GM18520 (cell line): Measurements from ENCODE around the gene ANTXR2.

Experiments
- ATAC-seq: cut with Tn5 transposase; IDR thresholded peaks from one replicate; pipeline ENCODE4 v1.9.1; 2021; ENCODE audit not compliant: unreplicated experiment

ANTXR2 gene

DNA sequence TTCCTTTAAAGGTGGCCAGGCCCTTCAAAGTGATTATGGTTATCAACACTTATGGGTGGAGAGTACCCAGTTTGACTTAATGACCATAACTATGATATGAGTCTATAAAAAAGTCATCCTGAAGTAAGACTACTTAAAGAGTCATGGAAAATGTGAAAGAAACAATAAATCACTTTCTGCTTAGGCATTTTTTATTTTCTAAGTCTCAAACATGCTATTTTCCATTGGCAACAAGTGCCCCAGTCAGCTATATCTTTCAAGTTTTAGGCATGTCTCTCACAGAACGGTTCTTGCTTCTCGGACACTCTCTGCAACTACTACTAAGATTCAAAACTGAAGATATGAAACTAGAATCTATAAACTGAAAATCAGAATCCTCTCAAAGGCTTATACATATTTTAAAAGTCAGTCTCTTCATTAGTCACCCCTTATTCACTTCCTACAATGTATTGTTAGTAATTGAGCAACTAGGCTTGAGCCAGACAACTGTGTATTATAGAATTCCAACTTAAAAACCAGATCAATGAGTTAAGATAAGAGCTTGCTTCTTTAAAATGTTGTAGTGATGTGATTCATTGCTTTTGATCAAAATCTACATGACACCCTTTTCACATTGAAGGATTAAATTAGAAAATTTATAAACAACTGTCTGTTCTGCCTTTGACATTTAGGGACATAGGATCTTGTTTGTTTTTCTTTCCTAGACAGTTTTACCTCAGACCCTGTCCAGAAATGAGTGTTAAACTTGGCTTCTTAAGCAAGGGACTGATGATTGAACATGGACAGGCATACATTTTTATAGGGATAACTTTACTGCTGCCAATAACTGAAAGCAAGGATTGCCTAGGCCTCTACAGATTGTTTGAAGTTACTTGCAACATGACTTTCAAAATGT, 2.9 kb downstream of the ANTXR2 start:
- ATAC-seq, result no peak

DNA sequence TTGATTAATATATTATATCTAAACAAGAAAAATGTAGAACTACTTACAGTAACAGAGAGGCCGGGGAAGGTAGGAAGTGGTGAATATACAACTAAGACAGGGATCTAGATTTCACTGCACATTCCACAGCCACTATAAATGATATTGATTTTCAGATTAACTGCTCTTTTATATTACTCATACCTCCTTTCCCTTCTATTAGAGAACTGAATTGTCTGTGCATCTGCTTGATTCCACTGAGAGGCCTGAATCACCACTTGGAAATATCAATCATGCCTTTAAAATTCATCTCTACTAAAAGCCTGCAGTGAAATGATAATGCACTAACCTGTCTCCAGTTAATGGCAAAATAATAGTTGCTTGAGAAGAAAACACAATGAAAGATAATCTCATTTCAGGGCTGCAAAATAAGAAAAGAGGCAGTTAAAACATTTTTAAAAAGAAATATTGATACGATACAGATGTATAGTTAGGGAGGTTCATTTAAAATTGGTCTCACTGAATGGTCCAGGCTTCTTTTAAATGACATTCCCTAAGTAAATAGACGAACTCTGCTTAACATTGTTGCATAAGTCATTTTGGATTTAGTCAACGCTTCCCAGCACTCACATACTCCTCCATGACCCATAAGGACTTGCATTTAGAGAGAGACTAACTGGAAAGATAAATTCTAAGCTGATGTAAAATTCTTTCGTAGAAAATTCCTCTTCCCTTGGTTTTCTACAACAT, 3.8 kb downstream of the ANTXR2 start:
- no peak for ATAC-seq

DNA sequence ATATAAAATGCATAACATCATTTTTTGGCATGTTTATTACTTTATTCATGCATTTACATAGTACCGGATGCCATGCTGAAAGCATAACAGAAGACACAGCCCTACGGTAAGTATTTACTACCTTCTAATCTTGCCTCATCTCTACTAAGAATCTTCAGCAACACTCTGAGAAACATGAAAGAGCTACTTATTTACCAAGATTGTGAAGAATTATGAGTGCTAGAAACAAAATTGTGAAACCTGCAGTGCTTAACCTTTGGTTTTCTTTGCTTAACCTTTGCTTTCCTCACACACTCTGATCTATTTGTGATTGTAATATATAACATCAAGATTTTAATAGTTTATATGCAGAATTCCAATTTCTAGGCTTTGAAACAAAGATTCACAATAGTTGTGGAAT, 7.4 kb downstream of the ANTXR2 start:
- no peak for ATAC-seq

DNA sequence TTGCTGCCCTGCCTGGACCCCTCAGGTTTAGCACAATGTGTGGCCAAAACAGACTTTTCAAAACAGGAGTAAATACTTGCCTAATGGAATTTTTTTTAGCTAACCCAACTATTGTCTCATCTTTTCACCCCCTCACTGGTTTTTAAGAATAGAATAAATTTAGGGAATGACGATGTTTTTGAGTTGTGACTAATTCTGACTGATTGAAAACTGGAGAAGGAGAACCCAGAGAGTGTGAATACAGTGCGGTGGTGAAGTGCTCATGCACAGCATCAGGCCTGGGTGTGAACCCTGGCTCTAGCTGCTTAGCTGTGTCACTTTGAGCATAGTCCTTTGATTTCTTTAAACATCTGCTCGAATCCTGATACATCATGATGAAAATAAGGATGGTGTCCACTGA, 10.5 kb downstream of the ANTXR2 start:
- no peak for ATAC-seq

DNA sequence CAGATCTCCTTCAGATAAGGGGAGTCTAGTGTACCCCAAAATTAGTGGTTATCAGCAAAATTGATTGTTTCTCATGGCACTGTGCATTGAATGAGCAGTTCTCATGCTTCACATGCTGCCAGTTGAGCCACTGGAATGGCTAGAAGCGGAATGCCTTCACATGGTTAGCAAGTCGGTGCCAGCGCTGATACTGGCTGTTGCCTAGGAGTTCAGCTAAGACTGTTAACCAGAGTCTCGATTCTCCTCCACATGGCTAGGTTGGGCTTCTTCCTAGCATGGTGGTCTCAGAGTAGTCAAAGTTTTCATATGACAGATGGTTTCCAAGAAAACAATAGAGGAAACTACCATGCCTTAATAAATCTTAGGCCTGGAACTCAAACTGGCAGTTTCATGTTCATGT, 12.2 kb downstream of the ANTXR2 start:
- ATAC-seq, result no peak

DNA sequence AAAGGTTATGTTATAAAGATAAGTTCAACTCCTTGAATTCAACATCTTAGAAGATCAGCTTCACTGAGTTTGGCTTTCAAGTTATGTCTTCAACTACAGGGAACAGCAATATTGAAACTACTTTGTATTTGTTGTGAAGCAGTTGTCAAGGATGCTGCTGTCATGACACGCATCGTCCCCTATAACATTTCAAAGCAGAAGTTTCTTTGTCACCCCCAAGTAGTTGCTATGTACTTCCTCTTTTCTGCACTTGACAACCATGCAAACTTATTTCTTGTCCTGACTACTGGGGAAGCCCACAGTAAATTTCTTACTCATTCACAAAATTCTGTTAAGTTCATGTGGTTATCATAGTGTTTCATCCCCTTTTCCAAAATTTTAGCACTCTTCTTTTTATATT, 14.3 kb downstream of the ANTXR2 start:
- peak; percentile 99 for ATAC-seq

DNA sequence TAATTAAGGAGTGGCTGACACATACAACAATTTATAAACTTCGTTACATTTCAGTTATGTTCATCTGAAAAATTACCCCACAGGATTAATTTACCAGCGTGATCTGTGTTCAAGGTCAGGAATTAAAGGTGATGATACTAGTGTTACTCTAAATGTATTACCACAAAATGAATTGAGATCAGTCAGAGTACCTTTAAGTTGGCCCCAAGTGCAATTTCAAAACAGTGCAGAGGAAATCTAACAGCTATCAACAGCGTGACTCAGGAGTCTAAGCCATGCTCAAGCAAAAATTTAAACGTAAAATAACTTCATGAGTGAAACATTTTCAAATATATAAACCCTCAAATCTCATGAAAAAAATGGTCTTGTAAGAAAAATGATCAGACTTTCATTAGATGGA, 18.7 kb downstream of the ANTXR2 start:
- no peak for ATAC-seq

DNA sequence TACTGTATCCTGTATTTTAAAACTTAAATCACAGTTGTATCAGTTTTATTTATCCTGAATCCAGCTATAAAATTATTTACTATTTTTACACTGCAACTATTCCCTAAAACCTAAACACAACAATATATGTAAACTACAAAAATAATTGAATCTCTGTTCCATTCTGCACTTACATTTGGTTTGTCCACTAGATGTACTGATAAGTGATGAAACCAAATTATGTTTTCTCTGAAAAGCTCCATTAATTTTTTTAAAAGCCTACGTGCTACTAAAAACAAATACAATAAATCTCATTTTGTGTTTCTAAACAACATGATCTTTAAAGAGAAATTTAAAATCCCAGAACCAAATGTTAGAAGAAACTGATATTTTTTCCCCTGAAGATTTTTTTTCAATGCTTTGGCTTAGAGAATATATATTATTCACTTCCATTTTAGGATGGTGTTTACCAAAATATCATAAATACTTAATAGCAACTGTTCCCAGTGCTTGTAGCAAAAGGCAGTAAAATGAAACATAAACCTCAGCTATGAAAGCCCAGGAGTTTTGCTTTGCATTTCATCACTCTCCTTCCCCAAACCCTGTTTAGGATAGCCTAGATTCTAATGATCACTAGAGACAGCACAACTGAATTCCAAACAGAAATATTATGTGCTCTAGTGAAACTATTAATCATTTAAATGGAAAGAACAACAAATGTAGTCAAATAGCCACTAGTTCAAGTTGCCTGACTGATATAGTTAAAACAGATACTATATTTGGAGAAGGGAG, 19.7 kb downstream of the ANTXR2 start:
- ATAC-seq, result no peak

DNA sequence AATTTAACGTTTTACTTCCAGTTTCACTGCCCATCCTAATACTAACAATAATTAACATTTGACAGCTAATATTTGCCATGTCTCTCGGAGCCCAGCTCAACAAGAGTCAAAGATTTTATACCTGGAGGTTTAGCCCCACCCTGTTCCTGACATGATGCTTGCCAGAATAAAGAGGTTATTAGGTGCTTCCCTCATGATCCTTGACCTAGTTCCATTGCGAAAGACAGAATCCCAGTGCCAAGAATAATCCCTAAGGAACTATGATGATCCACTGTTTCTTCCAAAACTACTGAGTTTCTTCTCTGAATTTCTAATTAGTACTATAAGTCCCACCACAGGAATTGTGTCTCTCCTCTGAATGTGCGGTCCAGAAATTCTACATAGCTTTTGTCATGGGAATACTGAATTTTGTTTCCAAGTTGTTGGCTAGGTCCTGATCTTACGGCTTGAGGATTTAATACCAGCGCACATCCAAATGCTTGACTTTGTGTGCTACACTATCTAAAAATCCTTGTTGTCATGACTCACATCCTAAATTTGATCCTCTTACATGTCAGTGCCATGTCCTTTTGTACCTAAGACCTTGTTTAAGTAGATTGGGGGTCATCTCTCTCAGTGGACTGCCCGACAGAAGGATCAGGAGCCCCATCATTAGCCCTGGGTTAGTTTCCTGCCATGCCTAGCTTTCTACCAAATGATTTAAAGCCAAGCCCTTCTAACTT, 23.1 kb downstream of the ANTXR2 start:
- ATAC-seq, result no peak

DNA sequence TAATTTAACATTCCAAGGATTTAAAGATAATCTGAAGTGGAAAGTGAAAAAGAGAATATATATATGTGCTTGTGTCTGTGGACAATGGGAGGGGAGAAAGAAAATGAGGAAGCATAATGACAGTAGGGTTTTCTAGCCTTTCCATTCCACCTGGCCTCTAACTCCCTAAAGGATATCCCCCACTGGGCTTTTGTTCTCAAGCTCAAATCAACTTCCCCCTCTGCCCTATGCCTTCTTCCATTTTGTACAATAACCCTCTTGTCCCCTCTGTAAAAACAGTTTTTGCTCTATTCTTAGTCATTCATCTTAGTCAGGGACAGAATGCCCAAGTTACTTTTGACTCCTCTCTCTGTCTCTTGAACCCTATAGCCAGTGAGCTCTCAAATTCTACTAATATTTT, 23.6 kb downstream of the ANTXR2 start:
- no peak for ATAC-seq

DNA sequence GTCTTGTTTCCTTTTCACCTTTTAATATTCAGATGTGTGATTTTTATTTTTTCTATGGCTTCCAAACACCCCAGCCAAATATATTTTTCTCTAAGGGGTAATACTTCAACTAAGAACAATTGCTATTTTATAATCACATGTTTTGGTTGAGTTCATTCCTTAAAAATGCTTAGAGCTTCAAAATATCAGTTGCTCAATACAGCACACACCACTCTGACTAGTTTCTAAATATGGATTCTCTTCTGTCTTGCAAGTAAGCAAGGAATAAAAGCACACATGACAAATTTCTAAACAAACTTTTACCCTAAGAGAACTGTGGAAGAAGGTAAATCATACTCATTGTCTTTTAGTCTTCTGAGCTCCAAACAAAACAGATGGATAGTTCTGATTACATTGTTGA, 27.2 kb downstream of the ANTXR2 start:
- no peak for ATAC-seq

DNA sequence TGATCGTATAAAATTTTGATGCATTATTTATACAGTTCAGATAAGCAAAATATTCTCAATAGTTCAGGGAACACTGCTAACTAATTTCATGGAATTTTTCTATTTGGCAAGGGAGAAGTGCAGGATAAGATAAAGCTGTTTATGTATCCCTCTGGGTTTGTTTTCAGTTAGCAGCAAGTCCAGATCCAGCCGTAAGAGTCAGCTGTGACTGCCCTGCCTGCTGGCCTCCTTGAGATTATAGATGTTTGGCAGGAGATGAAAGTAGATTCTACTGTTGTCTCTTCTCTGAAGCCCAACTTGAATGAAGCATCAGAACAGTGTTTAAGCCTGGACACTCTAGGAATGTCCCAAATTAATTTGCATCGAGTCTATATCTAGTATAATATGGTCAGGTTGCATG, 29.5 kb downstream of the ANTXR2 start:
- no peak for ATAC-seq

DNA sequence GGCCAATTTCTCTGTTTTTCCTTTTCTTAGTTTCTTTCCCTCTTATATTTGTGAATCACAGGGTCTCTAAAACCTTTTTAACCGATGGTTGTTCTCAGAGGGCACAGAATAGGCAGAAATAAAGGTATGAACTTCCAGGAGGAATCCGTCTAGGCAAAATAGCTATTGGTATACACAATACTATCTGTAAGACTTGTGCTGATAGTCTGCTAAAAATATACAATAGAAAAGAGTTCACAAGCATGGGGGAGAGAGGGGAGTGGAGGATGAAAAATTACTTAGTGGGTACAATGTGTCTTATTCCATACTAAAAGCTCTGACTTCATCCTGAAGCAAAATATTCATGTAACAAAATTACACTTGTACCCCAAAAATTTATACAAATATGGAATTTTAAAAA, 30.2 kb downstream of the ANTXR2 start:
- ATAC-seq, result no peak

DNA sequence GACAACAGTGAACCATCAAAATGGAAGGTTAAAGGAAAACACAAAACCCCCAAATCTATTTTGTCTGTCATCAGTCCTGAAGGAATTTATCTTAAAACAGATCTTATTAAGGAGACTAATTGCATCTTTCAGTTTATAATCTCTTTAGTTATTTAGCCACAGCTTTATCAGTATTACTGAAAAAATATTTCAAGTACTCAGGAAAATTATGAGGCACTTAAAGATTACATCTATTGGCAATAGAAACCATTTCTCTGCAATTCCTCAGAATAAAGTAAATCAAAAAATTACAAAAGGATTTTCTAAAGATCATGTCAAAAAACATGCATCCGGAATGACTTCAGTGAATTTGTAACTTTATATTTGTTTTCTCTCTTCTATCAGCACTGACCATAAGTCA, 35.2 kb downstream of the ANTXR2 start:
- no peak for ATAC-seq

DNA sequence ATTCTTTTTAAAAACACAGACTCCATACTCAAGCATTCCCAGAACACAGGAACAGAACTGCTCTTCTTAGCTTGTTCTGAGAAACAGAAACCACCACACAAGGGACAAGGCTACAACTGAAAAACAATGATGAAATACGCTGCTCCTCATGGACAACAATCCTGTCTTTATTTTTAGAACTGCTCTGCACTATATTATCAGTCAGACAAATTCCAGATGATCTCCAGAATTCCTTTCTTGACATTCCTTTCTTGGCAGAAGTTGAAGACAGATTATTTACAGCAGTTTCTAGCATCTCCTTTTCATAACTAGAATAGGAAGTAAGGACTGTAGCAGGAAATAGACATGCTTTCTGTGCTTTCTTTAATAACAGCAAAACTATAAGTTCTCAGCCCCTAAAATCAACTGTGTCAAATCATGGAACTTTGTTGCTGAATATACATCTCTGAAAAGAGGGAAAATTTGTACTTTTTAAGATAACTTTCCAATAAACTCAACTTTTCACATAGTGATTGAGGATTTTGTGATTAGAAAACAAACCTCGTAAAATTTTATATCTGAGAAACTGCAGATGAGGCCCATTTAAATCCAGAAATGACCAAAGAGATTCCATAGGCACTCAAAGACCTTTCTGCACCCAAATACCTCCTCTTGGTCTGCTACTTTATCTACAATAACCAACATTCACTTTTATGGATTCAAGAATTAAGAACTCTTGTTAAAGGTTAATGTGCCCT, 35.9 kb downstream of the ANTXR2 start:
- no peak for ATAC-seq

DNA sequence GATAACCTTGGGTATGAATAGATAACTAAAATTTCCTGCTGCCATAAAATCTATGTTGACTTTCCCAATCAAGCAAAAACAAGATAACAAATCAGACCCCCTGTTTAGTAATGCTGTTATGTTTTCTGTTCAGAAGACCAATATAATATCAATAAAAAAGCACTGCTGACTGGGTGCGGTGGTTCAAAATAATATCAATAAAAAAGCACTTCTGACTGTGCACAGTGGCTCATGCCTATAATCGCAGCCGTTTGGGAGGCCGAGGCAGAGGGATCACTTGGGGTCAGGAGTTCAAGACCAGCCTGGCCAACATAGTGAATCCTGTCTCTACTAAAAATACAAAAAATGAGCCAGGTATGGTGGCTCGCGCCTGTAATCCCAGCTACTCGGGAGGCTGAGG, 36.7 kb downstream of the ANTXR2 start:
- ATAC-seq, result no peak

DNA sequence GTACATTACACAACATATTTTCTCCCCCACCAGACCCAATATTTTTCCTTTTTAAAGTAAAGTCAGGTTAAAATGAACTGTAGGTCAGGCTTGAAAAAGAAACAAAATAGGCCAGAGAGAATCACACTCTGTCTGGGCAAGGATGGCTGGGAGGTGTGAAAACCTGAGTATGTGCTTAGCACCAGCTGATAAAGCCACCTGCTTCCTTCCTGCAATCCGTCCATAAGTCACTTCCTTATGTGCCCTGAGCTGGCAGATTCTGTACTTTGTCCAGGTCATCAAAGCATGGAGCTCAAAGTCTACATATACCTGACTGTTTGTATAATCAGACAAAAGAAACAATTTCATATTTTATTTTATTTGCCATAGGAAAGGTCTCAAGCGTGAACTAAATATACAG, 37.7 kb downstream of the ANTXR2 start:
- peak; percentile 79 for ATAC-seq

DNA sequence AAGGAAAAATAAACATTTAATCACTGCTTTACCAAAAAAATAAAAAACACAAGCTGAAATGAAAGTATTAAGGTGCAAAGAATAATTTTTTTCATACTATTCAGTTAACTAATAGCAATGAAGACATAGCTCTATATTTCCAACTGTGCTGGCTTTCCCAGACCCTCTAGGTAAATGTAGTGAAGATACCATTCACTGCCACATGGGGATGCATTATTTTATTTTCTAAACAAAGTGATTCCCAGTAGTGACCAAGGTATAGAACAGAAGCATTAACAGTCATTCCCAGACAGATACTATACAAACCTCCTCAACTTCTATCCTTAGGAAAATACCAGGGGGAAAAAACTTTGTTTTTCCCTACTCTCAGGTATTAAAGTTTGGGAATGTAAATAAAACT, 39.4 kb downstream of the ANTXR2 start:
- ATAC-seq, result no peak

DNA sequence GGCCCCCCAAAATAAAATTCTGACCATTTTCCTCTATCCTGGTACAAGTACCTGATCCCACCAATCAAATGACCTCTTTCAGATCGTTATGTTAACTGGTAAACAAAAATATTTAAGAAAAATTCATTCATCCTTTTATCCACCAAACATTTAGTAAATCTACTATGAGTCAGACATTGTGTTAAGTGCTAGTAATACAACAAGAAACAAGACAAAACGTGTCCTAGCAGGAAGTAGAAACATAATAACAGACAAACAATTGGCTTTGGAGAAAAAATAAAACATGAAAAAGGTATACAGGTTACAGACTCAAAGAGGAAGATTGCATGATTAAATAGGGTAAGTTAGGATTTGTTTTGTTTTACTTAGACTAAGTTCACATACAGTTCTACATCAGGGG, 43.7 kb downstream of the ANTXR2 start:
- no peak for ATAC-seq

DNA sequence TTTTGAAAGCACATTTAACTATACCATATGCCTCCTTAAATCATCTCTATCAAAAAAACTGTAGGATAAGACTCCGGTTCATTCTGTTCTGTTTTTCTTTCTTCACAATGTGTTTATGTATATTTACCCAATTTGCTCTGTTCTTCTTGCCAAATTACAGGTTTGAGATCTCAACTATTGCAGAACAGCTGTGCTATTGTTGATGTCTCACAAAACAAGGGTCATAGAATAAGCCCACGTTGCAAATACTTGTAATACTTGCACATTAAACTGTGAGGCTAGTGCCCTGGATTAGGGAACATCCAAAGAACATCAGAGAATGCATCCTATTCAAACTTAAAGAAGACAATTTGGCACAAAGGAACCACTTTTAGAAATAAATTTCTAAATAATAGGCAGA, 45.4 kb downstream of the ANTXR2 start:
- no peak for ATAC-seq
